Cardiac fibroblast (primary cell): ENCODE measurements around the gene ZNF618.
A peak's percentile ranks its signal among the peaks of the same experiment; 100 is the strongest.

Source experiments
- DNase-seq, 2 donors: peaks; one replicate each; pipeline versions ENCODE4 v3.0.0 to v3.0.0-alpha.2; 2010; ENCODE audit warnings: low read depth in 2 of 2
- H3K4me3 ChIP-seq, 2 donors: replicated peaks in 1 of 2; 1 replicate in 1 of 2; 2 replicates in 1 of 2; pipeline ENCODE4 v1.5.1; 2011; ENCODE audit warnings: low read depth in 2 of 2, low read length in 2 of 2, mild to moderate bottlenecking in 2 of 2, moderate library complexity in 1 of 2
- CTCF ChIP-seq: IDR thresholded peaks from one replicate; pipeline ENCODE4 v1.5.1; 2011; ENCODE audit warnings: low read depth, mild to moderate bottlenecking, low read length, inconsistent platforms

ZNF618 gene

GRCh38 chr9:113913426-113914195 is 37.5 kb downstream of the ZNF618 start:
- DNase-seq = peak in 1 of 2 donors; percentile 60
- no peak for TF ChIP-seq CTCF
- no peak overlapping the region for H3K4me3 ChIP-seq

- H3K4me3 ChIP-seq = no peak overlapping the region
- TF ChIP-seq CTCF = no peak
- DNase-seq = no peak
Measured at GRCh38 chr9:113914517-113914916, 38.4 kb downstream of the ZNF618 start.

GRCh38 chr9:113915817-113916434 is 39.8 kb downstream of the ZNF618 start:
- TF ChIP-seq CTCF = no peak
- DNase-seq = no peak
- H3K4me3 ChIP-seq = no peak overlapping the region

GRCh38 chr9:113916931-113917330 is 40.8 kb downstream of the ZNF618 start:
- TF ChIP-seq CTCF = no peak
- DNase-seq = no peak

GRCh38 chr9:113918697-113919350 is 42.7 kb downstream of the ZNF618 start:
- no peak for DNase-seq
- no peak for TF ChIP-seq CTCF
- H3K4me3 ChIP-seq = no peak overlapping the region

More at GRCh38 chr9:113916931-113917330, 40.8 kb downstream of the ZNF618 start:
- H3K4me3 ChIP-seq = no peak overlapping the region

GRCh38 chr9:113919382-113919781 is 43.3 kb downstream of the ZNF618 start:
- DNase-seq = no peak
- H3K4me3 ChIP-seq = no peak overlapping the region
- TF ChIP-seq CTCF = no peak
